ENCODE data around the gene JMY.
A peak's percentile ranks its signal among the peaks of the same experiment; 100 is the strongest.

Gene JMY

DNA sequence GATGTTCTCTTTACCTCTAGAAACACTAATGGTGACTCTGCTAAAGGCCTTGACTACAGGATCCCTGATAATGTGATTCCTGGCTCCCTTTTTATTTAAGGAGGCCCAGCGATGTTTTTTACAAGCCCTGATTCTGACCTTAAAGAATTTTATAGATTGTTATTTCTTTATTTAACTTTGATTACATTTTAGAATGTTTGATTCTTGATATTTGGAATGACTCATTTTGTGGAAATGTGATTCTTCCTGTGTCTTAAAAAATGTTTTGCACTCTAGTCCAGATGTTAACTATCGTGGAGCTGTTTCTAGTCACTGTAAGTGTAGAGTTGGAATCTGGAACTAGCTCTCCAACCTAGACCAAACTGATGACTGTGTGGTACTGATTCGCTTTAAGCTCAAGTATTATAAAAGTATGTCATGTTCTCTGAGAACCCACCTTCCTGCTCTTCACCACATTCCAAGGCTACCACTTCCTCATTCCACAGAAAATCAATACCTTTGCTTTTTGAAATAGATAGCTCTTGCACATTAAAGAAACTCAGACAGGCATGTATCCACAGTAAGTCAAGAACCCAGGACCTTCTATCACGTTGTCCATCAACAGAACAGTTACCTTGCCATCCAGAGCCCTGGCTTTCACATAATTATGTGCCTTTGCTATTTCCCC lies 65.2 kb downstream of the JMY start:
- DNase-seq = no peak

DNA sequence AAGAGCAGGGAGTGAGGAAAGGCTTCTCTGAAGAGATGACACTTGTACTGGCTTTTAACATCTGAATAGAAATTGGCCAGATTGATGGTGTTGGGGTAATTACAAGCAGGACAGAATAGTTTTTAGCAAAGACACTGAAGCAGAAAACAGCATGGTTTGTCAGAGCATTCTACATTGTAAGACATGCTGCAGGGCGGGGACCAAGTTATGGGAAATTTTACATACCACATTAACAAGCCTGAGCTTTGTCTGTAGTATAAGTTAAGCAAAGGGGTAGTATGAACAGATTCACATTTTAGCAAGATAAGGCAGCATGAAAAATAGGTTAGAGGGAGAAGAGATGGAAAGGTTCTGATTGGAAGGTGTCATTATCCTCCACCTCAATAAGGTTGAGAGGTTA lies 66.5 kb downstream of the JMY start:
- no peak for DNase-seq

DNA sequence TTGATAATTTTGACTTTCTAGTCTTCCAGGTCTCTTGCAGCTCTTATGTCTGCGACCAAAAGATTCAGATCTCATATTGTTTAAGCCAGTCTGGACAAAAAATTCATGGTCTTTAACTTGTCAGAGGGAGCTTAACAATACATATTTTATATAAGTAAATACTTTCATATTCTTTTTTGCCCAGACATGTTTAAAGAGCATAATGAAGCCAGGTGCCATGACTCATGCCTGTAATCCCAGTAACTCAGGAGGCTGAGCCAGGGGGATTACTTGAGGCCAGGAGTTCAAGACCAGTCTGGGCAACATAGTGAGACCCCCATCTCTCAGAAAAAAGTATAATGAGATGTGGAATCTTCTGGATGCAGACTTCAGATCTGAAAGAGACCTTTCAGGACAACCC lies 69.8 kb downstream of the JMY start:
- no peak for DNase-seq

DNA sequence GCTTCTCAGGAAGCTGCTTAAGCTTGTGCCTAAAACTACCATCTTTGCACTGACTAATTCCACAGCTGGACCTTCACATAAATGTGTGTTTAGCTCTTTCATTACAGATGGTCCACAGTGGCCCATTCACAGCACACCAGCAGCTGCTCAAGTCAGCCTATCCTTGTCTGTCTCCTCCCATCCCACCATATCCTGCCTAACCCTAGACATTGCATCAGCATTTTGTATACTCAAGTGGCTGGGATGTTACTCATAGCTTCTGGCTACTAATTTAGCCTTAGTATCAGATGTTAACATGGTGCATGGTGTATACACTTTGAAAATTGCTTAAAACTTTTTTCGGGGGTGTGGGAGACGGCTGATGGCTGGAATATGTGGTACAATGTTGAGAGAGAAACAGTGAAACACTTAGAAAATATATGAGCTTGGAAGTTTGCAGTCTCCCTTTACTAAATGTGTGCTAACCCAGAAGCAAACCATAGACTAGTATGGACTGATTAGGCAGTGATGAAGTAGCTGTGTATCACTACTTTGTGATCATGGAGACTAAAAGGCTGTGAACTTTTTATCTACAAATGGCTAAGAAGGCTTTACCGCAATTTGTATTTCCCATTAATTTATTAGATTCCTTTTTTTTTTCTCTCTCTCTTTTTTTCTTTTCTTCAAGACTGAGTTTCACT lies 83.1 kb downstream of the JMY start:
- no peak for DNase-seq

DNA sequence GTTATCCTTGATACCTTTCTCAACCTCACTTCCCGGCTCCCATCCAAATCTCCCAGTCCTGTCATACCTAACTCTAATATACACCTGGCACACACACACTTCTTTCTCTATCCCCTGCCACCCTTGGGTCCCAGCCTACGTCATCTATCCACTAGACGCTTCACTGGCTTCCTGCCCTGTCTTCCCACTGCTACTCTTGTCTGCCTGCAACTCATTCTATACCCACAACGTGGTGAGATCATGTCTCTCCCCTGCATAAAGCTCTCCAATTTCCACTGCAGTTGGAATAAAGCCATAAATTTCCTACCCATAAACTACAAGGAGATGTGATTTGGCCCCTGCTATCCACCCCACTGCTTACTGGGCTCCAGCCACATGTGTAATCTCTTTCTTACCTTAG lies 93.5 kb downstream of the JMY start:
- DNase-seq = peak; percentile 44

DNA sequence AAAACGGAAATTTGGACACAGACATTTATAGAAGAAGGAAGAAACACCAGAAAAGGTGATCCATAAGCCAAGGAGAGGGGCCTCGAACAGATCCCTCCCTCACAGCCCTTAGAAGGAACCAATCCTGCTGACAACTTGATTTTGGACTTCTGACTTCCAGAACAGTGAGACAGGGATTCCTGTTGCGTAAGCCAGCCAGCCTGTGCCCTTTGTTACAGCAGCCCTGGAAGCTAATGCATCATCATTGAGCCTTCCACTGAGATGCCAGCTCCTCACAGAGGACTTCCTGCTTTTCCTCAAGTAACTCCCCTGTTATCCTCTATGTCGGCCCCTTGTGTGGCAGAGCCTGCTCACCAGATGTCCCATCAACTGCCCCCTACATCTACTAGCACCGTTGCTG lies 94.1 kb downstream of the JMY start:
- DNase-seq = no peak

DNA sequence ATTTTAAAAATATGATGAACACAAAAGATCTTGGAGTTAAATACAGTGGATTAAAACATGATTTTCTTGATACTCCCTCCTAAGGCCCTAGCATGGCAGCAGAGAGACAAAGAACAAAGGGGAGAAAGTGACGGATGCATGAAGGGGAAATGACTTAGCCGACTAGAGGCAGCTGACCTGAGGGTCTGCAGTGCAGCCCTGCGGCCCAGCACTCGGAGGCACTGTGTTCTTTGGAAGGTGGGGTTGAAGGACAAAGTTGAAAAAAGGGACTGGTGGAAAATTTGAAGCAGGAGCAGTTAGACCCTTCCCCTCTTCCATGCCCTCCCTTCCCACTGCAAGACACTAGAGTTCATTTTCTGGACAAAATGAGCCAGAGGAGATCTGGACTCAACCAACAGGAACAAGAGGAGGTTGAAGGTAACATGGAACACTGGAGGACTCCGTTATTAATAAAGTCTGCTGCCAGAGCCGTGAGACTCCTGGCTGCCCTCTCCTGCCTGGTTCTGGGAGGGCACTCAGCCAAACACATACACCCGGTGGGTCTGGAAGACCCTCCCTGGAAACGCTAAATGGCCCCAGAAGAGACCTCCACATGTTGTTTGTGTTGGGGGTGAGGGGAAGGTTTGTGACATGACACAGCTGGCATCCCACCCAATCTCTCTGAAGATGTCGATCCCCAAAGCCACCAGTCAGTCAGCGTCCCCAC lies 98.1 kb downstream of the JMY start:
- DNase-seq = no peak

DNA sequence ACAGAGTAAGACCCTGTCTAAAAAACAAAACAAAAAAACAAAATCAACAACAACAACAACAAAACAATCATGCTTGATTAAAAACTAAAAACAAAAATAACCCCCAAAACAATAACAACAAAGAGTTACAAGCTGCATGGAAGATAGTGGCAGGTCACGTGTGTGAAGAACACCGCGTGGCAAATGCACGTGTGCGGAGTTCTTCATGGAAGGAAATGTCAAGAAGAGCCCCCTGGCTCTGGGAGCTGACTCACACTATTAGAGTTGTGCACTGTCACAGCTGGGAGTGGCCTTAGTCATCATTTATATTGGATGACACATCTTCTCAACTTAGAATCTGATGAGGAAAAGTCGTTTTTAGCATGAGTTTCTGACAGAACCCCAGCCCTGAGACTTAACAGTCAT lies 110.5 kb downstream of the JMY start:
- DNase-seq = no peak

DNA sequence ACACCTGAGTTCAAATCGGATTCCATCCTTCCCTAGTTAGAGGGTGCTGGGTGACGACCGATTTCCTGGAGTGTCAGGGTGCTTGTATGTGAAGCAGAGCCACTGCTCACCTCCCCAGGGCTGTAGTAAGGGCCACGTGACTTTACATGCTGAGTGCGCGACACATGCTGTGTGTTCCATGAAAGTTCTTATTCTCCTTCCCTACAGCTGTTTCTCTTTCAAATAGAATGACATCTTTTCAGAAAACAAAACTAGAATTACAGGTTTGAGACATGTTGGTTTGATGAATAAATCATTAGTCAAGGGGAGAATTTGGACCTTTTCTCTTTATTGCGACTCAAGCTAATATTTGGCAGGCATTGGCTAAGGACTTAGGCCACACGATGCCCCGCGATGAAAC lies 113.1 kb downstream of the JMY start:
- no peak for DNase-seq

DNA sequence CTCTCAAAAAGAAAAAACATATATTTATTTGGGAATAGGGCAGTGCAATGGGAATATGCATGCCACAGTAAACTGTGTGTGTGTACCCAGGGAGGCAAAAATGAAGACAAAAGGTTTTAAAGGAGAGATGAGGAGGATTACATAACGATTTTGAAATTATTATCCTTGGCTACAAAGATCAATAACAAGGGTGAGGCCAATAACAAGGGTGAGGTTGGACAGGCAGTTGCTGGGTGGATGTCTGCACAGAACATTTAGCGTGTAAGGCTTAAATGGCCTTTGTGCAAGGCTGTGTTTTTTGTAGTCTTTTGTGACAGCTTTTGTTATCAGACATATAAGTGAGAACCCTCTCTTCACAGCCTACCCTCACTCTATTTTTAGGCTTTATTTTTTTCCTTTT lies 114.0 kb downstream of the JMY start:
- DNase-seq = no peak

DNA sequence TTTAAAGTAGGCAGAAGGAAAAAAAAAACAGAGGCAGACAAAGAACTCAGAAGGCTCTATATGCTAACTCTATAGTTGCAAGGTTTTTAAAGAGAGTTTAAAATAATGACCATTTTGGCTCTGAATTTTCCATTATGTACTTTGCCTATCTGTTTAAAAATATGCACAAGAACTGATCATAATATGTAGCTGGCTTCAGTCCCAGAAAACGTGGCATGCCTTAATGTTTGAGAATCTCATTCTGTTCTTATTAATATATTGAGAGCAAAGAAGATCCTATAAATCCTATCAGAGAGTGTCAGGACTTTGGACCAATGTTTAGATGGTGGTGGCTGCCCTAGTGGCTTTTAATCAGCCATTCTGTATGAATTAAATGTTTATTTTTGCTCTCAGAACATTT lies 121.5 kb downstream of the JMY start:
- DNase-seq = no peak
